ENCODE data around the gene IL36A. TPM values are rescaled to one million over a fixed set of nuclear protein-coding genes. Genes with fewer than 3 reads are reported as not detected.

The IL36A gene, protein sequence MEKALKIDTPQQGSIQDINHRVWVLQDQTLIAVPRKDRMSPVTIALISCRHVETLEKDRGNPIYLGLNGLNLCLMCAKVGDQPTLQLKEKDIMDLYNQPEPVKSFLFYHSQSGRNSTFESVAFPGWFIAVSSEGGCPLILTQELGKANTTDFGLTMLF
- total RNA-seq = not detected in 2 replicates
- long read RNA-seq = 0 reads

DNA sequence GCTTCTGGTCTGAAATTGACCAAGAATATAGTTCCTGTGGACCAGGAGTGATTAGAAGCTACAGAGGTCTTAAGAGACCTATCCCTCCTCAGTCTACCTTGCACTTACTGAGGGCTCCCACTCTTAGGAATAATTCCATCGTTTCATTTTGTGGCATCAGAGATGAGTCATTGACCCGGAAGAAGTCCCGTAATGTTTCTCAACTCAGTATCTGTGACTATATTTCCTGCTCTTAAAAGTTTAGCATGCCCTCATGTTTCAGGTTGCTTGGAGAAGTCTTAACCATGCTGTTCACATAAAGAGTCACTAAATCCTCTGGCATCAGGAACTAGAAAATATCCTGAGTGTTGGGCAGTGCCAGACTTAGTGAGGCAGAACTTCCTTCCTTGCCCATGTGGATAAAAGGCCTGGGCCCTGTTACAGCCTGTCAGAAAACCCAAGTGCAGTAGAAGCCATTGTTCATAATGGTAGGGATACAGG lies at the start of gene IL36A:
IL36A (plus strand) TSS at position 430 of the 480 bp plus-strand sequence. CDS start 413 bp downstream, outside the sequence.
- no peak within 1 kb of the TSS for H3K27ac Mint-ChIP-seq
- TF ChIP-seq, protein P1, sequence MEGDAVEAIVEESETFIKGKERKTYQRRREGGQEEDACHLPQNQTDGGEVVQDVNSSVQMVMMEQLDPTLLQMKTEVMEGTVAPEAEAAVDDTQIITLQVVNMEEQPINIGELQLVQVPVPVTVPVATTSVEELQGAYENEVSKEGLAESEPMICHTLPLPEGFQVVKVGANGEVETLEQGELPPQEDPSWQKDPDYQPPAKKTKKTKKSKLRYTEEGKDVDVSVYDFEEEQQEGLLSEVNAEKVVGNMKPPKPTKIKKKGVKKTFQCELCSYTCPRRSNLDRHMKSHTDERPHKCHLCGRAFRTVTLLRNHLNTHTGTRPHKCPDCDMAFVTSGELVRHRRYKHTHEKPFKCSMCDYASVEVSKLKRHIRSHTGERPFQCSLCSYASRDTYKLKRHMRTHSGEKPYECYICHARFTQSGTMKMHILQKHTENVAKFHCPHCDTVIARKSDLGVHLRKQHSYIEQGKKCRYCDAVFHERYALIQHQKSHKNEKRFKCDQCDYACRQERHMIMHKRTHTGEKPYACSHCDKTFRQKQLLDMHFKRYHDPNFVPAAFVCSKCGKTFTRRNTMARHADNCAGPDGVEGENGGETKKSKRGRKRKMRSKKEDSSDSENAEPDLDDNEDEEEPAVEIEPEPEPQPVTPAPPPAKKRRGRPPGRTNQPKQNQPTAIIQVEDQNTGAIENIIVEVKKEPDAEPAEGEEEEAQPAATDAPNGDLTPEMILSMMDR (IDR thresholded peaks at IDR 0.05; ENCODE audit: unreplicated experiment) = no peak
- H3K4me3 Mint-ChIP-seq (ENCODE audit: low read depth) = no peak within 1 kb of the TSS
- peaks cover 16% of the 10 kb centered on the region for H3K9me3 Mint-ChIP-seq (ENCODE audit: low read depth)
- H3K36me3 Mint-ChIP-seq (ENCODE audit: insufficient read depth) = no peaks in the 10 kb centered on the region
- no peaks in the 10 kb centered on the region for H3K4me1 Mint-ChIP-seq (ENCODE audit: low read depth)
- peaks cover 29% of the 10 kb centered on the region for H3K27me3 Mint-ChIP-seq
- DNase-seq (ENCODE audit: low spot score, unreplicated experiment) = no peak

DNA sequence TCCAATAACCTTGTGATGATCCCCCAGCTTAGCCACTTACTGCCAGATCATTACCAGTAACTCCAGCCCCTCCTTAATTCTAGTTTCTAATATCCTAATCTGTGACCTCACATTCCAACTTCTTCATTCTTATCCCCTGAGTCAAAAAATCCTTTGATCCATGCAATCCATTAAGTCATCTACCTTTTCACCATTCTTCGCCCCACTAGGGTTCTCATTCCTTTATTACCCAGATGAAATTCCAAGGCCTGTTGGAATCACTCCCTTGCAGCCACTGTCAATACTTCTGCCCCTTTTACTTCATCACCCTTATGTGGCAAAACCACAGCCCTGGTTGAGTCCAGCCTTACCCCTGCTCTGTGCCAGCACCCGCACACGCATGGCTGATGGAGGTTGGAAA lies 47.7 kb upstream of the IL36A start:
- no peaks in the 10 kb centered on the region for H3K27me3 Mint-ChIP-seq
- no peak overlapping the region for H3K27ac Mint-ChIP-seq
- no peak overlapping the region for H3K4me3 Mint-ChIP-seq (ENCODE audit: low read depth)
- no peaks in the 10 kb centered on the region for H3K4me1 Mint-ChIP-seq (ENCODE audit: low read depth)
- no peak for DNase-seq (ENCODE audit: low spot score, unreplicated experiment)
- no peaks in the 10 kb centered on the region for H3K9me3 Mint-ChIP-seq (ENCODE audit: low read depth)
- TF ChIP-seq, protein P1 (IDR thresholded peaks at IDR 0.05; ENCODE audit: unreplicated experiment) = no peak
- no peaks in the 10 kb centered on the region for H3K36me3 Mint-ChIP-seq (ENCODE audit: insufficient read depth)

DNA sequence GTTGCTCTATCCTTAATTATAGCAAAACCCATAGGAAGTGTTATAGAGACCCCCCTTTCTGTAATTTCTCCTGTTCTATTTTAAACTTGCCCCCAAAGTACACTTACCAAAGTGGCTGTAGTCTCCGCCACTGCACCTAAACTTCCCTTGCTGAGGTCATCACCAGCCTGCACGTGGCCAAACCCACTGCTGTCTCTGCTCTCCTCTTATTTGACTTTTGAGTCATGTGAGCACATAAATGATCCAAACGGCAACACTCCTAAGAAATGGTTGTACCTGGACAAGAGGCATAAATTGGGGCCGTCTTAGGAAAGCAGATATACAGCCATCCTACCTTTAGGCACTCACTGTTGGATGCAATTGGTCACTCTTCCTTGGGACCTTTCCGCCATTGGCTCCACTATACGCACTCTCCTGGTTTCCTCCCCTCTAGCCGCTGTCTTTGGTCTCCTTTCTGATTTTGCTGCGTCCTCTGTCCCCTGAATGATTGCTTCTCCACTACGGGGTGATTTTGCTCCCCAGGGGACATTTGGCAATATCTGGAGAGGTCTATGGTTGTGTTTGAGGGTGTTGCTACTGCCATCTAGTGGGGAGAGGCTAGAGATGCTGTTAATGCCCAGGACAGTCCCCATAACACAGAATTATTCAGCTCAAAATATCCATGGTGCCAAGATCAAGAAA lies 46.7 kb upstream of the IL36A start:
- TF ChIP-seq, protein P1 (IDR thresholded peaks at IDR 0.05; ENCODE audit: unreplicated experiment) = peak; percentile 78
- H3K27me3 Mint-ChIP-seq = peaks cover under 1% of the 10 kb centered on the region
- no peak for DNase-seq (ENCODE audit: low spot score, unreplicated experiment)
- H3K4me1 Mint-ChIP-seq (ENCODE audit: low read depth) = no peaks in the 10 kb centered on the region
- no peaks in the 10 kb centered on the region for H3K9me3 Mint-ChIP-seq (ENCODE audit: low read depth)
- H3K36me3 Mint-ChIP-seq (ENCODE audit: insufficient read depth) = no peaks in the 10 kb centered on the region
- H3K27ac Mint-ChIP-seq = no peak overlapping the region
- H3K4me3 Mint-ChIP-seq (ENCODE audit: low read depth) = no peak overlapping the region

DNA sequence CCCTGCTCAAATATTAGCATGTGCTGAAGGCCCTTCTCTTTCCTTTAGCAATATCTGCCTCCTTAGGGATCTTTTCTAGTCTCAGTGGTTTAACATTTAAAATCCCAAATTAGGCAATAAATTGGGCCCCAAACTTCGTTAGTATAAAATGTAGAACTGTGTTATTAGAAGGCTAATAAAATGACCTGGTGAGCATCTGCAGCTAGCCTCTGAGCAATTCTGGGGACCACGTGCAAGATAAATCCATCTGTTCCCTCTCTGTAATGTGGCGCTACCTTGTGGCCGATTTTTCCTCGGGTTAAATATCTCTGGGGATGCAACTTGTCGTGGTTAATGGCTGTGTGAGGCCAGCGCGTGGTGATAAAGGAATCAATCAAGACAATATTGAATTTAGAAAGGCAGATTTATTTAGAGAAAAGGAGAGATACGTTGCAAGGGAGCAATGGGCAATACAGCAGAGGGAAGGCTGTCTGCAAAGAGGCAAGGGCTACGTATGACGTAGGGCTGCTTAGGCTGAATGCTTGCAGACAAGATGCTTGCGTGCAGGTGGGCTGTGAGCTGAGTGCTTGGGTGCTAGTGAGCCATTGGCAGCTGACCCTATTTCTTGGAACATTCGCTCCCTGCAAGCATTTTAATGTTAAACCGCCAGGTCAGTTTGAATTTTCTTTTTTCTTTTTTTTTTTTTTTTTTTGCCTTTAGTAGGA lies 46.0 kb upstream of the IL36A start:
- peaks cover 4% of the 10 kb centered on the region for H3K27me3 Mint-ChIP-seq
- no peaks in the 10 kb centered on the region for H3K4me1 Mint-ChIP-seq (ENCODE audit: low read depth)
- H3K27ac Mint-ChIP-seq = no peak overlapping the region
- H3K9me3 Mint-ChIP-seq (ENCODE audit: low read depth) = no peaks in the 10 kb centered on the region
- DNase-seq (ENCODE audit: low spot score, unreplicated experiment) = no peak
- no peaks in the 10 kb centered on the region for H3K36me3 Mint-ChIP-seq (ENCODE audit: insufficient read depth)
- no peak overlapping the region for H3K4me3 Mint-ChIP-seq (ENCODE audit: low read depth)
- TF ChIP-seq, protein P1 (IDR thresholded peaks at IDR 0.05; ENCODE audit: unreplicated experiment) = peak; percentile 34

DNA sequence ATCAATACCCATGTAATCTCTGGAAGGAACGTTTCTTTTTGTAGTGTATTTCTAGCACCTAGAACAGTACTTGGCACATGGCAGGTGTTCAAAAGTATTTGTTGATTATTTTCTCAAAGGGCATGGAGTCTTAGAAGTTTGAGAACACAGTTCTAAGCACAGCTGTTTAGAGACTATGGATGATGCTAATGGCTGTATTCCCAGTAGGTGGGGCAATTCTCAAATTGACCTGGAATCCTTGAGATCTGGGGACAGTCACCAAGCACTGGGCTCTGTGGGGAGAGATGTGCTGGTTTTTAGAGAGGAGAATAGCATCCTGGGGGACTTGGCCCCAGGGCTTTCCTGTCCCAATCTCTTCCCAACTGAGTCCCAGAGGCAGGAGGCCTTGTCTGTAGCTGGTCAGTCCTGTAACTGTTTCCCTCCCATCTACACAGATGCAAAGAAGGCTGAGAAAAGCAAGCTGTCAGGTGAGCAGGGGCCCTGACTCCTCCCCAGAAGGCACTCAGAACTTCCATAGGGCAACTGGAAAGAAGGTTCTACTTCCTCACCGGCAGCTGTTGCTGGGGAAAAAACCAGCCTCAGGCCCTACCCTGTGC lies 44.9 kb upstream of the IL36A start:
- no peak for DNase-seq (ENCODE audit: low spot score, unreplicated experiment)
- Mint-ChIP-seq H3K4me3 (ENCODE audit: low read depth) (no peak overlapping the region), H3K9me3 (ENCODE audit: low read depth) (no peaks in the 10 kb centered on the region), H3K4me1 (ENCODE audit: low read depth) (no peaks in the 10 kb centered on the region), H3K36me3 (ENCODE audit: insufficient read depth) (no peaks in the 10 kb centered on the region), H3K27me3 (peaks cover 4% of the 10 kb centered on the region), H3K27ac (no peak overlapping the region)
- TF ChIP-seq, protein P1 (IDR thresholded peaks at IDR 0.05; ENCODE audit: unreplicated experiment) = no peak

All from progenitor cell of endocrine pancreas (in vitro differentiated cells).